ENCODE results near the gene DMD. TPM values are rescaled to one million over a fixed set of nuclear protein-coding genes. Genes with fewer than 3 reads are reported as not detected.
A peak's percentile ranks its signal among the peaks of the same experiment; 100 is the strongest.

Gene DMD
- total and polyA plus RNA-seq, 12 donors, result 28.5 to 228 (median 168) TPM

DNA sequence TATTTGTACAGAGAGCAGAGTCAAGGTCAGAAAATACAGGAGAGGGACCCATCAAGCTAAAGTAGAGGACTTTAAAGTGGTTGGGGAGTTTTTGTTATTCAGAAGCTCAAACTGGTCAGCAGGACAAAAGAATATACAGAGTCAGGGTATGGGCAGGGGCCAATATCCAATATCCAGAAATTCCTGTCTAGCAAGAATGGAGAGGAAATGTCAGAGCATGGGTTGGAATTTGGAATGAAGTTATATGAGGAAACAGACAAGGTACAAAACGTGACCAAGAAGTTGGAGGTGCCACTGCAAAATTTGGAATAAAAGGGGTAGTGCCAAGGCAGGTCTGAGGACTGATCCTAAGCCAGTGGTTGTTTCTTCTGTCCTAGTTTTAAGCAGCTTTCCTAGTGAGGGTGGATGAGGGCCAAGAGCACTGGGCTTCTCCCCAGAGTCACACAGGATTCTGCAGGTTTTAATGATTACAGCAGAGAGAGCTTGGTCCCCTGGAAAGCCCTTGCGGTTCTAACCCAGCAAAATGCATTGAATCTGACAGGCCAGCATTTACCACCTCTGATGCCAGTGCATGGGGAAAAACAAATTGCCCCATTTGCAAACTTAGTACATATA, 1834.8 kb downstream of the DMD start:
- Histone ChIP-seq H3K4me1 (peaks cover 0 to 14% (median 0%) of the 10 kb centered on the region in 9 donors), H3K27me3 (no peaks in the 10 kb centered on the region), H3K4me3 (no peak overlapping the region), H3K27ac (no peak overlapping the region), H3K9me3 (no peaks in the 10 kb centered on the region), H3K36me3 (no peaks in the 10 kb centered on the region)
- TF ChIP-seq CTCF (IDR thresholded peaks at IDR 0.05), result no peak
- DNase-seq (no peak), ATAC-seq (peak in 4 of 8 donors; percentile 34 to 62 (median 44))
- 17 to 26% methylated on average over 2 of the region's 2 CpGs for WGBS, 2 donors
- intact Hi-C loops (cut with DNase I), result no loop called here

DNA sequence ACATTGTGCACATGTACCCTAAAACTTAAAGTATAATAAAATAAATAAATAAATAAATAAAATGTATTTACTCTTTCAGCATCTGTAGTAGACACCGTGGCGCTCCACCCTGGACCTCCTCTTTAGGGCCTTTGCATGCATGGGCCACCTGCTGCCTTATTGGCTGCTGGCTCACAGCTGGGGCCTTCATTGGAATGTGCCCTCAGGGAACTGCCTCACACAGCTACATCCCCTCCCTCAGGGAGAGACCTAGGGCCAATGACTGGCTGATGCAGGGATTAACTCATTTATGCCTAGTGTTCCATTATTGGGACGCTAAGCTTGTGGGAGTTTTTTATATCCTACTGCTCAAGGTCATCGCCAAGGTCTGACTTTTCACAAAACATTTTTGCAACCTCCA, 1836.6 kb downstream of the DMD start:
- H3K27ac ChIP-seq, result no peak overlapping the region
- H3K4me3 ChIP-seq, result no peak overlapping the region
- intact Hi-C loops (cut with DNase I), result no loop called here
- DNase-seq (no peak), ATAC-seq (no peak)
- 90 to 94% methylated on average over 4 of the region's 4 CpGs for WGBS, 2 donors
- no peaks in the 10 kb centered on the region for H3K36me3 ChIP-seq
- H3K9me3 ChIP-seq, result no peaks in the 10 kb centered on the region
- peaks cover 0 to 14% (median 0%) of the 10 kb centered on the region in 9 donors for H3K4me1 ChIP-seq
- no peaks in the 10 kb centered on the region for H3K27me3 ChIP-seq
- TF ChIP-seq CTCF (IDR thresholded peaks at IDR 0.05), result no peak

DNA sequence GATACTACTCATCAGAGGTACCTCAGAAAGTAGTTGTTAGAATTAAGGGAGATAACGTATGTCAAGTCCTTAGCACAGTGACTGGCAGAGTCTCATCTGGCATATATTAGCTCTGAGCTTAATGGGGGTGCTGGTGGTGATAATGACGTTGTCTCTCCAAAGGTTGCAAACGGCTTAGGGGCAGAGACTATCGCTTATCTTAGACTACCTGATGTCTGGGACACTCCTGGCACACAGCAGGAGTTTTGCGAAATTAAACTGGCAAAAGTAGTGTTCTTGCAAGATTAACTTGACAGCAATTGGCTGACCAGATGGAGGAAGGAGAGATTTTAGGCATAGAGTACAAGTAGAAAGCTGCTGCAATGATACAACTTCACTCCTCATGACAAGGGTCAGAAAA, 1839.4 kb downstream of the DMD start:
- no peaks in the 10 kb centered on the region for H3K27me3 ChIP-seq
- 43 to 58% methylated on average over 5 of the region's 5 CpGs for WGBS, 2 donors
- ATAC-seq (peak in 3 of 8 donors; percentile 37 to 84 (median 63)), DNase-seq (no peak)
- H3K4me1 ChIP-seq, result peaks cover 0 to 12% (median 0%) of the 10 kb centered on the region in 9 donors
- intact Hi-C loops (cut with DNase I), result no loop called here
- no peaks in the 10 kb centered on the region for H3K36me3 ChIP-seq
- H3K4me3 ChIP-seq, result no peak overlapping the region
- H3K27ac ChIP-seq, result no peak overlapping the region
- no peaks in the 10 kb centered on the region for H3K9me3 ChIP-seq
- TF ChIP-seq CTCF (IDR thresholded peaks at IDR 0.05), result no peak

GRCh38 chrX:31367816-31368215, 1843.5 kb downstream of the DMD start:
- no peak for TF ChIP-seq CTCF (IDR thresholded peaks at IDR 0.05)
- Histone ChIP-seq H3K9me3 (no peaks in the 10 kb centered on the region), H3K4me3 (no peak overlapping the region), H3K4me1 (peaks cover 0 to 6% (median 0%) of the 10 kb centered on the region in 9 donors), H3K27me3 (no peaks in the 10 kb centered on the region), H3K27ac (no peak overlapping the region), H3K36me3 (no peaks in the 10 kb centered on the region)
- no peak for DNase-seq
- intact Hi-C loops (cut with DNase I), result no loop called here
- 82 to 86% methylated on average over 3 of the region's 3 CpGs for WGBS, 2 donors
- no peak for ATAC-seq
